ENCODE measurements around the gene MYNN.

The MYNN gene

GRCh38 chr3:169774186-169774585 lies 990 bp downstream of the MYNN start:
- in situ Hi-C loops (cut with MboI; ENCODE audit: low sequenced_read_pairs): no loop called here

GRCh38 chr3:169777822-169778221 lies 4.6 kb downstream of the MYNN start:
- in situ Hi-C loops (cut with MboI; ENCODE audit: low sequenced_read_pairs): no loop called here

DNA sequence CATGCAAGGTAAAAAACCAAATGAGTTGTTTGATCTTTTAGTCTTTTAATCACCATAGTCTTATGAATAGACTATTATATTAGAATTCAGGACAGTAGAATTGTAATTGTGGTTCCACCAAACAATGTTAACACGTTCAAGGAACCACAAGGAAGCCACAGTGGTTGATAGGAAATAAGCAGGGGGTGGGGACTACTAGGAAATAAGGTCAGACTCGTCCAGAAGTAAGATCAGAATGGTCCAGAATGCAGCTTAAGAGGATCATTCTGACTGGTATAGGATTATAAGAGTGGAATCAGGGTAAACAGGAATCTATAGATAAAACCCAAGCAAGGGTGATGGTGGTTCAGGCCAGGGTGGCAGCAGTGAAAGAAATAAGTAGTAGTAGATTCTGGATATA lies 7.5 kb downstream of the MYNN start:
- in situ Hi-C loops (cut with MboI; ENCODE audit: low sequenced_read_pairs): no loop called here

- in situ Hi-C loops (cut with MboI; ENCODE audit: low sequenced_read_pairs): no loop called here
Measured at GRCh38 chr3:169781209-169781855, 8.1 kb downstream of the MYNN start.

DNA sequence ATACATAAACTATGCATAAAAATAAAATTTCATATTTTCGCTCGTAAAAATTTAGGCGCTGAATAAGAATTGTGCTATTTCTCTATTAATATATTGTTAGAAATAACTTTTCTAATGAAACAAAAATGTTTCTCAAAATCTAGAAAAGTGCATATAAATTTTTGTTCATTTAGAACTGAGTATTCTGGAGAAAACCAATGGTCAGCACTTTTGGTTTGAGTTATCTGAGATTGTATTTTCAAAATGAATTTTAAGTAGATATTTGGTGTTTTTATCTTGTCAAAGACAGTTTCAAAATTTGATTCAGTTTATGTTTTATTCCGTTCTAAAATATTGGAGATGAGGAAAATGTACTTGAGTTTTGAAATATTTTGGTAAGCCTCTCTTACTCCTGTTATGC lies 13.9 kb downstream of the MYNN start:
- in situ Hi-C loops (cut with MboI; ENCODE audit: low sequenced_read_pairs): no loop called here

DNA sequence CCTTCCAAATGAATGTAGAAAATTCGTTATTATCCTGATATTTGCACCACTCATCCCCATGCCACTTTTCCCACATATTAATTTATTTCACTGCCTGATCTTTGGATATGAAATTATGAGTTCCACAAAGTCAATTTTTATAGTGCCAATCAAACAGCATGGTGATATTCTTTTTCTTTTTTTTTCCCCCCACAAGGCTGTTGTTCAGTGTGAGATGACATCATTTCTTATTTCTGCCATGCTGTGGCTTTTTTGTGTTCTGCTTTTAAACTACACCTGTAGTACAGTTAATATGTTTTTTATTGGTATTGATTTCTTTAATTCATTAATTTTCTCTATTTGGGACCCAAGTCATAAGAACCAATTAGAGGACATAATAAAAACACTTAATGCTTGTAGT lies 14.6 kb downstream of the MYNN start:
- in situ Hi-C loops (cut with MboI; ENCODE audit: low sequenced_read_pairs): no loop called here

DNA sequence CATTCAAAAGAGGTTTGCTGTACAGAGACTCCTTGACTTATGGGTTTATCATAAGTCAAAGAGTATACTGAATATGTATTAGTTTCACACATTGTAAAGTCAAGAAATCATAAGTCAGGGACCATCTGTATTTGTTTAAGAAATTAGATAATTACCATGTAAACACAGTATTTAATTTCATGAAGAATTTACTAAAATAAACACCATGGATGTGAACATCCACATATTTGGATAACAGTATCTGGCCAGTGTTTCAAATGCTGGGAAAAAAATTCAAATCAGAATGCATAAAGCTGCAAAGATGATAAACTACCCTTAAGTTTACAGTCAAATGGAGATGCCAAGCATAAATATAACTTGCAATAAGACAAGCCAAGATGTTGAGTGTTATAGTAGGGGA lies 17.0 kb downstream of the MYNN start:
- in situ Hi-C loops (cut with MboI; ENCODE audit: low sequenced_read_pairs): no loop called here

DNA sequence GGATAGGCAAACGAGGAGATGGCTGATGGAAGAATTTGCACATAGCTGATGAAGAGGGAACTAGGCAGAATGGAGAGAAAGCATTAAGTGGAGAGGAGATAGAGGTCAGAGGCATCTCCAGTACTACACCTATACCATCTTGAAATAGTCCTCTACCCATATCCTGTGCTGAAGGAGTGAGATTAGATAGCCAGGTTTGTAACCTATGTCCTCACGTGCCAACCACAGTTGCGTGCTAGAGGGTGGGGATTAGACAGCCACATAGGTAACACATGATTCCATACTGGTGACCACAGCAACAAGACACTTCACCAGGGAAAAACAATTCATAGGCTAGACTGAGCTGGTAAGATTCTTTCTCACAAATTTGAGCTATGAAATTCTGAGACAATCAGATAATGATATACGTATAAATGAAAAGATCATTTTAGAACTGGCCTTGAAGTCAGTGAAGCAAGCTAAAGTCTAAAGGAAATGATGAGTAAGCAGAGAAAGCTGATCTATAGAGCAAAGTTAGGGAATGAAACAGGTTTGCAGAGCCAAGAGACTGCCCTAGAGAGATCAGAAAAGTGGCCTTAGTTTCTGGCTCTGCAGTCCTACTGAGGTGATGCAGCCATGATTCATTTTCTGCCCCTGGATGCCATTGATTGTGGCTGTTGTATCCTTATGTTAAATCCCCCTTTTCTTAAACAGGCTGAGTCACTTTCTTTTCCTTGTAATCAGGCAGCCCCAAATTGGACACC lies 17.7 kb downstream of the MYNN start:
- in situ Hi-C loops (cut with MboI; ENCODE audit: low sequenced_read_pairs): no loop called here

DNA sequence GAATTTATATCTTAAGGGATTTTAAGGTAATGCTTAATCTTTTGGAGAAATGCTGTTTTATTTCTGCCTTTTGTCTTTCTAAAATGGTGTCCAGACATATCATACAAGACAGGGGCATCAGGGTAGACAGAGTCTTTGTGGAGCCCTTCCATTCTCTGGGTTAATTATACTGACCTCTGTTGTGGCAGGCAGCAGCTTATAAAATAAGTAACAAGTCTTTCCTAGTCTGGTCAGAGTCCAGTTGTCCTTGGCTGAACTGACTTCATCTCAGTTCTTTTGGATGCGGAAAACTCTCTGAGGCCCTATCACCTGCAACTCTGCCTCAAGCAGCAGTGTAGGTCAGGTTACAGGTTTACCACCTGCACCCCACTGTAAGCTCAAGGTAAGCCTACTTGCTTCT lies 19.2 kb downstream of the MYNN start:
- in situ Hi-C loops (cut with MboI; ENCODE audit: low sequenced_read_pairs): no loop called here

GRCh38 chr3:169804681-169805080 lies 31.5 kb downstream of the MYNN start:
- in situ Hi-C loops (cut with MboI; ENCODE audit: low sequenced_read_pairs): no loop called here

DNA sequence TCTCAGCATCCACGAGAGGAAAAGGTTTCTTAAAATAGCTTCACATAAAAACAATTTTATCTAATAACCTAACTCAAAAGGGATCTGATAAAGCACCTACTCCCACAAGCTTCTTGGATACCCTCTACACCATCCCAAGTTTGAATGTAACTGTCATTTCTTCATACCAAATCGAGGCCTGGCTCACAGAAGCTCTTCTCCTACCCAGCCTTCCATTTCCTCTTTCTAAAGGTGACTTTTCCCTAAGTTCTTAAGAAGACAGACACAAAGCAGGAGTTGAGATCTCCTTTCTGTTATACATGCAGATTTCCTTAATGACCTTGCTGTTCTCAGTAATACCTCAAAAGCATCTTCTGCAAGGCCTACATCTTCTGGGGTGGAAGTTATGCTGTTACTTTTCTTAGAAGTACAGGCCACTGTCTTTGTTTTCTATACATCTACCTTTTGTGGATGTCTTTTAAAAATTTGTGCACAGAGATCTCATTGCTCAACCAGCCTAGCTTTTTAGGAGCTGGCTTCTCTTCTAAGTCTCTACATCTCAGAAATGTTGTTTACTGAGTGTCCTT lies 36.1 kb downstream of the MYNN start:
- in situ Hi-C loops (cut with MboI; ENCODE audit: low sequenced_read_pairs): no loop called here

DNA sequence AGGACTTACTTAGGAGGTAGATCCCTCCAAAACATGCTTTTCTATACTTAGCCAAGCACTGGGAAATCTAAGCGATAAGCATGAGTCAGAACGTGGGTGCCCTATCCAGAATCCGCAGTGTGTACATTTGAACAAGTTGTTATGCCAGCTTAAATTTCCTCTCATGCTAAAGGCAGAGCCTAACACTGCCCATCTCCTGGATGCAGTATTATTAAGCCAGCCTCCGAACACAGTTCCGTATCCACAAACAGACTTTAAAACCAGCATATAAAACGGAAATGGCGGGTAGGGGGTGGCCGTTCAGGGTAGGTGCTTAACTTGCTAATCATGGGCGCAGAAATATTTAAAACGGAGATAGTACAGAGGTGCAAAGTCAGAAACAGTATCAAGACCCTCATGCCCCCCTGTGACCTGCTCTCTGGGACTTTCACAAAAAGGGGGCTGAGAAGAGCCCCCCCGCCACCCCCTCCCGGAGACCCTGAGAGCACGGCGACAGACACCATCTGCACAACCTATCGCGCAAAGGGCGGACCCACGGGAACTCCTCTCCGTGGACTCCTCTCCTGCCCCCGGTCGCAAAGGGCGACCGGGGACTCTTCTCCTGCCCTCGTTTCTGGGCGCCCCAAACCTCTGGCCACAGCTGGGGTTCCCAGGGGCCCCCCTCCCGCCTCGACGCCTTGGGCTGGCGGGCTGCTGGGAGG lies 38.6 kb downstream of the MYNN start:
- in situ Hi-C loops (cut with MboI; ENCODE audit: low sequenced_read_pairs): no loop called here

DNA sequence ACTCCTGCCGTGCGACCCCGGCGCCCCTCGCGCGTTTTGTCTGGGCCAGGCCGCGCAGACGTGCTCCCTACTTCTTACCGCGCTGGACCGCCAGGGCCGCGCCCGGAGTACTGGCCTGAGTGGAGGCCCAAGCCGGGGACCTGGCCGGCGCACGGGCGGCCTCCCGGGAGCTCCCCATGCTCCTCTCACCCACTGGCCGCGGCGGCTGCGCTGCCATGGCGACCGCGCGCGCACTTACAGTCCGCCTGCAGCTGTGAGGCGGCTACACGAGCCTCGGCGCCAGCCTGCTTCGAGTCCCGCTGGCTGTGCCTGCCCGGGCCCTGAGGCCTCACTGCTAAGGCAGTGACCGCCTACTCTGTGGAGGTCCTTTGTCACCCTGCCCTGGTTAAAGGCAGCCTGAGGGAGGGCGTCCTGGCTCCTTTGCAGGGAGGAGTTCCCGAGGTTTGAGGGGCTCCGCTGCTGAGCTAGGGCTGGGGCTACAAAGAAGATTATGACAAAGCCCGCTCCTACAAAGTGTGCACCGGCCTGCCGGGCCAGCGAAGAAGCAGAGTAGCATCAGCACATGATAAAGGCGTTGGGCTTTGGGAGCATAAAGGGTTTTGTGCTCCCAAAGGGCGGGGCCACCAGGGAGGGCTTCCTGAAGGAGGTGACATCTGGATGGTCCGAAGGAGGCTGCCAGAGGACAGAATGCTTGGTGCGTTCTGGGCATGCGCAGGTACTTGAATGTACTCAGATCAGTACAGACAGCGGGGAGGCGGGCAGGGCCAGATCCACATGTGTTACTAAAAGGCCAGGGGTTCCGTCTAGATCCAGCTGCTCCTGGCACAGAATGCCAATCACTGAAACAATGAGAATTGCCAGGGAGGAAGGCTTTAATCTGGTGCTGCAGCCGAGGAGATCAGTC lies 39.4 kb downstream of the MYNN start, which contains the start of the genes LRRC34 and LRRIQ4:
Gene LRRC34 (minus strand): TSS at position 573 of the 904 bp plus-strand sequence. CDS start 356 bp downstream, at position 217.
Gene LRRIQ4 (plus strand): TSS at position 539 of the 904 bp plus-strand sequence. CDS start 9,052 bp downstream, outside the sequence.
- in situ Hi-C loops (cut with MboI; ENCODE audit: low sequenced_read_pairs): no loop called here

GRCh38 chr3:169813278-169813677 lies 40.1 kb downstream of the MYNN start:
- in situ Hi-C loops (cut with MboI; ENCODE audit: low sequenced_read_pairs): no loop called here

- in situ Hi-C loops (cut with MboI; ENCODE audit: low sequenced_read_pairs): no loop called here
Measured at GRCh38 chr3:169813757-169814517, 40.7 kb downstream of the MYNN start.

GRCh38 chr3:169815590-169816150 lies 42.5 kb downstream of the MYNN start:
- in situ Hi-C loops (cut with MboI; ENCODE audit: low sequenced_read_pairs): no loop called here

- in situ Hi-C loops (cut with MboI; ENCODE audit: low sequenced_read_pairs): no loop called here
Measured at GRCh38 chr3:169818316-169818715, 45.1 kb downstream of the MYNN start.

- in situ Hi-C loops (cut with MboI; ENCODE audit: low sequenced_read_pairs): no loop called here
Measured at GRCh38 chr3:169822091-169822490, 48.9 kb downstream of the MYNN start.

- in situ Hi-C loops (cut with MboI; ENCODE audit: low sequenced_read_pairs): no loop called here
Measured at GRCh38 chr3:169822540-169822939, 49.3 kb downstream of the MYNN start.

Measured in hTERT RPE-1 (cell line).